Hepatocyte (in vitro differentiated cells): ENCODE measurements around the gene MSI2. TPM values are rescaled to one million over a fixed set of nuclear protein-coding genes. Genes with fewer than 3 reads are reported as not detected.

Experiments
- DNase-seq: peaks from one replicate; pipeline ENCODE4 v3.0.0-alpha.2; 2016; ENCODE audit warnings: low spot score
- H2AFZ ChIP-seq: fragments of 200-600 bp; sonication (generic); 2 replicates; pipeline ENCODE4 v1.6.0; 2016; ENCODE audit warnings: antibody characterized with exemption, mild to moderate bottlenecking
- H3K27ac ChIP-seq: fragments of 200-600 bp; sonication (generic); 2 replicates; pipeline ENCODE4 v1.5.1; 2016; ENCODE audit warnings: mild to moderate bottlenecking
- H3K27me3 ChIP-seq: fragments of 200-600 bp; sonication (generic); 2 replicates; pipeline ENCODE4 v1.6.1; 2016
- H3K36me3 ChIP-seq: fragments of 200-600 bp; sonication (generic); replicated peaks from 2 replicates; pipeline ENCODE4 v1.5.1; 2016; ENCODE audit warnings: low read depth; ENCODE audit not compliant: insufficient read depth
- H3K4me1 ChIP-seq: fragments of 200-600 bp; sonication (generic); 2 replicates; pipeline ENCODE4 v1.5.1; 2016; ENCODE audit warnings: mild to moderate bottlenecking, moderate library complexity; ENCODE audit not compliant: insufficient read depth
- H3K4me2 ChIP-seq: fragments of 200-600 bp; sonication (generic); 2 replicates; pipeline ENCODE4 v1.6.0; 2016
- H3K4me3 ChIP-seq: fragments of 200-600 bp; sonication (generic); 2 replicates; pipeline ENCODE4 v1.5.1; 2016; ENCODE audit warnings: mild to moderate bottlenecking
- H3K79me2 ChIP-seq: fragments of 200-600 bp; sonication (generic); 2 replicates; pipeline ENCODE4 v1.6.0; 2017; ENCODE audit warnings: mild to moderate bottlenecking
- H3K9me2 ChIP-seq: fragments of 200-600 bp; sonication (generic); replicated peaks from 2 replicates; pipeline ENCODE4 v1.6.0; 2017; ENCODE audit warnings: mild to moderate bottlenecking; ENCODE audit not compliant: insufficient read depth
- H3K9me3 ChIP-seq: fragments of 200-600 bp; sonication (generic); 2 replicates; pipeline ENCODE4 v1.5.1; 2016; ENCODE audit warnings: low read depth, mild to moderate bottlenecking
- H4K20me1 ChIP-seq: fragments of 200-600 bp; sonication (generic); 2 replicates; pipeline ENCODE4 v1.6.0; 2016; ENCODE audit warnings: mild to moderate bottlenecking; ENCODE audit not compliant: insufficient read depth, poor library complexity, severe bottlenecking
- CTCF ChIP-seq: fragments of 200-600 bp; sonication (generic); IDR thresholded peaks from 2 replicates; pipeline ENCODE4 v1.5.1; 2016; ENCODE audit warnings: antibody characterized with exemption, mild to moderate bottlenecking; ENCODE audit not compliant: poor library complexity
- EZH2 ChIP-seq: fragments of 200-600 bp; sonication (generic); IDR thresholded peaks from 2 replicates; pipeline ENCODE4 v1.6.1; 2016; ENCODE audit warnings: antibody characterized with exemption, mild to moderate bottlenecking, borderline replicate concordance
- EZH2phosphoT487 ChIP-seq: fragments of 200-600 bp; sonication (generic); IDR thresholded peaks from one replicate; pipeline ENCODE4 v1.6.1; 2018; ENCODE audit warnings: antibody characterized with exemption, mild to moderate bottlenecking, low read depth, moderate library complexity; ENCODE audit not compliant: unreplicated experiment, severe bottlenecking
- whole genome bisulfite sequencing: methylation state at CpG from one replicate; pipeline ENCODE4 v1.1.6; 2016; ENCODE audit warnings: low lambda C conversion rate; ENCODE audit errors: missing lambda C conversion rate; 5-methylcytosine and 5-hydroxymethylcytosine counted together
- polyA plus RNA-seq: library from polyadenylated mRNA; unstranded; fragments of >200 nt; fragmentation: Nextera tagmentation; extraction: Ambion mirVana; gene quantifications from 2 replicates; pipeline ENCODE4 v1.2.1, GENCODE V29; 2016
- total RNA-seq: library from RNA; depleted of rRNA; stranded (reverse); fragments of >200 nt; gene quantifications from 2 replicates; pipeline ENCODE4 v1.2.3, GENCODE V29; 2014

The MSI2 gene
- total and polyA plus RNA-seq, 2 experiments from 2014 or later, result 16.1 to 60.6 TPM

- Histone ChIP-seq H3K4me3 (no peak overlapping the region), H3K79me2 (no peaks in the 10 kb centered on the region), H3K9me3 (no peaks in the 10 kb centered on the region), H3K27me3 (no peaks in the 10 kb centered on the region), H3K9me2 (no peaks in the 10 kb centered on the region), H2AFZ (no peak overlapping the region), H3K4me1 (no peaks in the 10 kb centered on the region), H4K20me1 (no peaks in the 10 kb centered on the region), H3K36me3 (no peaks in the 10 kb centered on the region), H3K4me2 (no peak overlapping the region), H3K27ac (no peak overlapping the region)
- peak; percentile 32 for DNase-seq
- WGBS, result 53% methylated on average over 8 of the region's 8 CpGs
- TF ChIP-seq EZH2, result no peak
- no peak for TF ChIP-seq CTCF
Measured at GRCh38 chr17:57649731-57650484, 393.6 kb downstream of the MSI2 start.

- H3K79me2 ChIP-seq, result no peaks in the 10 kb centered on the region
- no peak overlapping the region for H3K4me3 ChIP-seq
- no peaks in the 10 kb centered on the region for H3K27me3 ChIP-seq
- no peak overlapping the region for H3K27ac ChIP-seq
- no peak for DNase-seq
- WGBS, result 73% methylated on average over 4 of the region's 4 CpGs
- H3K4me2 ChIP-seq, result no peak overlapping the region
- H3K4me1 ChIP-seq, result no peaks in the 10 kb centered on the region
- no peaks in the 10 kb centered on the region for H3K36me3 ChIP-seq
- H3K9me2 ChIP-seq, result no peaks in the 10 kb centered on the region
- no peaks in the 10 kb centered on the region for H4K20me1 ChIP-seq
- TF ChIP-seq EZH2phosphoT487 (no peak), EZH2 (no peak)
- no peaks in the 10 kb centered on the region for H3K9me3 ChIP-seq
- no peak overlapping the region for H2AFZ ChIP-seq
Measured at GRCh38 chr17:57650548-57650947, 394.2 kb downstream of the MSI2 start.

DNA sequence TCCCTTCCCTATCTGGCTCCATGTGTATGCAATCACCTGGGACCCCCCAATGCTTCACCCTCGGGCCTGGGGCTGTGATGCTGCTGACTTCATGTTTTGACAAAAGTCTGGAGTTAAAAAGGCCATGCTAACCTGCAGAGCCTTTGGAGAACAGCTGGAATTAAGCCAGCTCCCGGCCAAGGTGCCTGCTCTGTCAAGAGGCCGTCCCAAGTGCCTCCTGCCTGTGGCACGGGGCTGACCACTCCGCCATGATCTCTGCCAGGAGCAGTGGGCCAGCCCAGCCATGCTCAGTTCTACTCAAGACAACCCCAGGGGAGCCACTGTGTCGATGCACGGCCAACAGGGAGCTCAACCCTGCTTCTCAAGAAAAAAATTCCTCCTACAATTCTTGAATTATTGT is 395.1 kb downstream of the MSI2 start:
- no peaks in the 10 kb centered on the region for H3K9me2 ChIP-seq
- H3K4me2 ChIP-seq, result no peak overlapping the region
- H3K4me1 ChIP-seq, result no peaks in the 10 kb centered on the region
- H2AFZ ChIP-seq, result no peak overlapping the region
- no peaks in the 10 kb centered on the region for H3K79me2 ChIP-seq
- TF ChIP-seq CTCF, result no peak
- WGBS, result 98% methylated on average over 7 of the region's 7 CpGs
- no peaks in the 10 kb centered on the region for H3K36me3 ChIP-seq
- no peak for DNase-seq
- no peaks in the 10 kb centered on the region for H4K20me1 ChIP-seq
- H3K9me3 ChIP-seq, result no peaks in the 10 kb centered on the region
- no peak overlapping the region for H3K4me3 ChIP-seq
- H3K27me3 ChIP-seq, result no peaks in the 10 kb centered on the region
- no peak overlapping the region for H3K27ac ChIP-seq

GRCh38 chr17:57651996-57652395 is 395.7 kb downstream of the MSI2 start:
- H3K9me2 ChIP-seq, result no peaks in the 10 kb centered on the region
- H3K4me3 ChIP-seq, result no peak overlapping the region
- 96% methylated on average over 13 of the region's 13 CpGs for WGBS
- no peak overlapping the region for H3K4me2 ChIP-seq
- no peaks in the 10 kb centered on the region for H3K36me3 ChIP-seq
- no peaks in the 10 kb centered on the region for H3K27me3 ChIP-seq
- no peak for TF ChIP-seq EZH2
- no peak for TF ChIP-seq EZH2phosphoT487
- TF ChIP-seq CTCF, result no peak
- no peaks in the 10 kb centered on the region for H3K9me3 ChIP-seq
- H3K79me2 ChIP-seq, result no peaks in the 10 kb centered on the region
- no peaks in the 10 kb centered on the region for H3K4me1 ChIP-seq
- H3K27ac ChIP-seq, result no peak overlapping the region
- H4K20me1 ChIP-seq, result no peaks in the 10 kb centered on the region
- no peak overlapping the region for H2AFZ ChIP-seq
- DNase-seq, result no peak
